Measurements from ENCODE around the gene IL17RC. TPM values are rescaled to one million over a fixed set of nuclear protein-coding genes. Genes with fewer than 3 reads are reported as not detected.

IL17RC gene
- total RNA-seq, 1 donor from 2014 or later: 39.6 TPM

DNA sequence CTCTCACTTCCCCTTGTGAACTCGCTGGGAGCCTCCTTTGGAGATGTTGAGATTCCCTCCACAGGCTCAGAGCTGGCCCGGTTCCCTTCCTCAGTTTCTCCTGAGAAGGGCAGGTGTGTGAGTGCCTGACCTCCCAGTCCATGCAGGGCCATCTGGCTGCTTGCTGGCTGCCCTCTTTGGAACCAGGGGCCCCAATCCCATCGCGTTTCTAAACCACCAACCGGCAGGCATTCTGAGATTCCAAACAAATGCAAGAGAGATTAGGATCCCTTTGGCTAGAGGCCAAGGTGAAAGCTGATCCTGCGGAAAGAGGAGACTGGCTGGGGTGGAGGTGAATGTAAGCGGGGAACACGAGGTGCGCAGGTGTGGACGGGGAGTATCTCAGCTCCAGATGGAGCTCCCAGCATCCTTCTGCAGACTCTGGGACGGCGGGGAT, 38.2 kb downstream of the IL17RC start:
- DNase-seq (ENCODE audit: low read depth): no peak

DNA sequence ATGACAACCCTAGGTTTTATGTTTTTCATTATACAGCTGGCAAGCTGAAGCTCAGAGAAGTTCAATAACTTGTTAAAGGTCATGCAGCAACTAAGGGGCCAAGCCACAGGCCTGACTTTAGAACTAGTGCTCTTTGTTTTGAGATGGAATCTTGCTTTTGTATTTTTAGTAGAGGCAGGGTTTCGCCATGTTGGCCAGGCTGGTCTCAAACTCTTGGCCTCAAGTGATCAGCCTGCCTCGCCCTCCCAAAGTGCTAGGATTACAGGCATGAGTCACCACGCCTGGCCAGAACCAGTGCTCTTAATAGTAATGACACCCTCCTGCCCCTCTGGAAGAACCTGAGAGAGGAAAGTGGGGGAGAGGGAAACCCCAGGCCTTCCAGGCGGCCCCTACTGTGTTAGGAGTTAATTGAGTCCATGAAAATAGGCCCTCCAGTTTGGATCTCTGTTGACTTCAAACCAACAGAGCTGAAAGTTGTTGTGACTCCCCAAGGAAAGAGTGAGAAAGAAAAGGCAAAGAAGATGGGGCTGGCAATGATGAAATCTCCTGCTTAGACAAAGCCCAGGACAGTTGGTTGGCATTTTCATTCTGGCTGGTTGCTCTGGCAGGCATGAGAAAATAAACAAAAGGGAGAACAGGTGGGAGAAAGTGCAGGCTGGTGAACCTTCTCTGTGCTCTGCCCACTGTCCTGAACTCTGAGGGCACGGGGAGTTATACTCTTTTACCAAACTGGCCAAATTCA, 38.9 kb downstream of the IL17RC start:
- TF ChIP-seq, protein P1, sequence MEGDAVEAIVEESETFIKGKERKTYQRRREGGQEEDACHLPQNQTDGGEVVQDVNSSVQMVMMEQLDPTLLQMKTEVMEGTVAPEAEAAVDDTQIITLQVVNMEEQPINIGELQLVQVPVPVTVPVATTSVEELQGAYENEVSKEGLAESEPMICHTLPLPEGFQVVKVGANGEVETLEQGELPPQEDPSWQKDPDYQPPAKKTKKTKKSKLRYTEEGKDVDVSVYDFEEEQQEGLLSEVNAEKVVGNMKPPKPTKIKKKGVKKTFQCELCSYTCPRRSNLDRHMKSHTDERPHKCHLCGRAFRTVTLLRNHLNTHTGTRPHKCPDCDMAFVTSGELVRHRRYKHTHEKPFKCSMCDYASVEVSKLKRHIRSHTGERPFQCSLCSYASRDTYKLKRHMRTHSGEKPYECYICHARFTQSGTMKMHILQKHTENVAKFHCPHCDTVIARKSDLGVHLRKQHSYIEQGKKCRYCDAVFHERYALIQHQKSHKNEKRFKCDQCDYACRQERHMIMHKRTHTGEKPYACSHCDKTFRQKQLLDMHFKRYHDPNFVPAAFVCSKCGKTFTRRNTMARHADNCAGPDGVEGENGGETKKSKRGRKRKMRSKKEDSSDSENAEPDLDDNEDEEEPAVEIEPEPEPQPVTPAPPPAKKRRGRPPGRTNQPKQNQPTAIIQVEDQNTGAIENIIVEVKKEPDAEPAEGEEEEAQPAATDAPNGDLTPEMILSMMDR (IDR thresholded peaks at IDR 0.05; ENCODE audit: insufficient read depth, low read length, poor library complexity, severe bottlenecking): no peak
- no peak for DNase-seq (ENCODE audit: low read depth)
- Histone ChIP-seq H3K36me3 (ENCODE audit: control insufficient read depth, insufficient read depth, low read length) (no peaks in the 10 kb centered on the region), H3K4me3 (ENCODE audit: low read depth, low read length) (no peak overlapping the region), H3K27me3 (ENCODE audit: control insufficient read depth, insufficient read depth, low read length) (no peaks in the 10 kb centered on the region)

More for the DNA sequence above, 38.2 kb downstream of the IL17RC start:
- TF ChIP-seq, protein P1 (IDR thresholded peaks at IDR 0.05; ENCODE audit: insufficient read depth, low read length, poor library complexity, severe bottlenecking): no peak
- Histone ChIP-seq H3K36me3 (ENCODE audit: control insufficient read depth, insufficient read depth, low read length) (no peaks in the 10 kb centered on the region), H3K4me3 (ENCODE audit: low read depth, low read length) (no peak overlapping the region), H3K27me3 (ENCODE audit: control insufficient read depth, insufficient read depth, low read length) (no peaks in the 10 kb centered on the region)

DNA sequence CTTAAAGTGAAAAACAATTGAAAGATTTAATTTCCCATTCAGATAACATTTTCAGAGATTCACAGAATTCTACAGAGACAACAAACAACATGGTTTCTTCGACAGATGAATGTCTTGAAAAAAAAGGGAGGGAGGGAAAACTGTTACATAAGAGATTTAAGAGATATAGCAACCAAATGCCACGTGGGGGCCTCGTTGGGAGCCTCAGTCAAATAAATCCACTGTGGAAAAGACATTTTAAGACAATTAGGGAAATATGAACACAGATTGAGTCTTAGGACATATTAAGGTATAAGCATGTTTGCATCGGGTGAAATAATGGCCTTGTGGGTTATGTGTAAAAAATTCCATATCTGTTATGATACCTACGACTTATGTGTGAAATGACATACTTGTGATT, 40.3 kb downstream of the IL17RC start:
- H3K36me3 ChIP-seq (ENCODE audit: control insufficient read depth, insufficient read depth, low read length): no peaks in the 10 kb centered on the region
- TF ChIP-seq, protein P1 (IDR thresholded peaks at IDR 0.05; ENCODE audit: insufficient read depth, low read length, poor library complexity, severe bottlenecking): peak; percentile 14
- DNase-seq (ENCODE audit: low read depth): no peak
- H3K4me3 ChIP-seq (ENCODE audit: low read depth, low read length): no peak overlapping the region
- H3K27me3 ChIP-seq (ENCODE audit: control insufficient read depth, insufficient read depth, low read length): no peaks in the 10 kb centered on the region

DNA sequence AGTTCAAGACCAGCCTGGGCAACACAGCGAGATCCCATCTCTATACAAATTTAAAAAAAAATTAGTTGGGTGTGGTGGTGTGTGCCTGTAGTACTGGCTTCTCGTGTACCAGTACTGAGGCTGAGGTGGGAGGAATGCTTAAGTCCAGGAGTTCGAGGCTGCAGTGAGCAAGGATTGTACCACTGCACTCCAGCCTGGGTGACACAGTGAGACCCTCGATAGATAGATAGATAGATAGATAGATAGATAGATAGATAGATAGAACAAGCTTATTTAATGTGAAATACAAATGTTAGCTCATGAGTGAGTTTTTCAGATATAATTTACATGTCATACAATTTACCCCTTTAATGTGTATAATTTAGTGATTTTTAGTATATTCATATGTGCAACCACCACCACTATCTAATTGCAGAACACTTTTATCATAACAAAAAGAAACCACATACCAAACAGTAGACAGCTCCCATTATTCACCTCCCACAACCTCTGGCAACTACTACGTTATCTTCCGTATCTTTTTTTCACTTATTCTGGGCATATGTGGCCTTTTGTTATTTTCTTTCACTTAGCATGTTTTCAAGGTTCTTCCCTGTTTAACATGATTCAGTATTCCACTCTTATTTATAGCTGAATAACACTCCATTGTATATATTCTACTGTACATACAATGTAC, 48.4 kb downstream of the IL17RC start:
- TF ChIP-seq, protein P1 (IDR thresholded peaks at IDR 0.05; ENCODE audit: insufficient read depth, low read length, poor library complexity, severe bottlenecking): no peak
- peaks cover 2% of the 10 kb centered on the region for H3K36me3 ChIP-seq (ENCODE audit: control insufficient read depth, insufficient read depth, low read length)
- no peak for DNase-seq (ENCODE audit: low read depth)
- no peaks in the 10 kb centered on the region for H3K27me3 ChIP-seq (ENCODE audit: control insufficient read depth, insufficient read depth, low read length)
- no peak overlapping the region for H3K4me3 ChIP-seq (ENCODE audit: low read depth, low read length)

DNA sequence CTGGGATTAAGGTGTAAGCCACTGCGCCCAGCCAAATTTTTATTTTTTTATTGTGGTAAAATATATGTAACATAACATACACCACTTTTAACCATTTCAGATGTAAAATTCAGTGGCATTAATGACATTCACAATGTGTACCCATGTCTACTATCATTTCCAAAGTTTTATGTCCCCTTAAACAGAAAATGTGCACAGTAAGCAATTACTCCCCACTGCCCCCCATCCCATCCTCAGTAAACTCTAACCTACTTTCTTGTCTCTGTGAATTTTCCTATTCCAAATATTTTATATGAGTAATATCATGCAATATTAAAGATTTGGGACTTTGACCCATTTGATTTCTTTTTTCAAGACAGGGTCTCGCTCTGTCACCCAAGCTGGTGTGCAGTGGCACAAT, 49.9 kb downstream of the IL17RC start:
- DNase-seq (ENCODE audit: low read depth): no peak
- Histone ChIP-seq H3K4me3 (ENCODE audit: low read depth, low read length) (no peak overlapping the region), H3K27me3 (ENCODE audit: control insufficient read depth, insufficient read depth, low read length) (no peaks in the 10 kb centered on the region), H3K36me3 (ENCODE audit: control insufficient read depth, insufficient read depth, low read length) (peaks cover 2% of the 10 kb centered on the region)
- TF ChIP-seq, protein P1 (IDR thresholded peaks at IDR 0.05; ENCODE audit: insufficient read depth, low read length, poor library complexity, severe bottlenecking): no peak
